ENCODE data around the gene SAMM50. TPM values are rescaled to one million over a fixed set of nuclear protein-coding genes. Genes with fewer than 3 reads are reported as not detected.
A peak's percentile ranks its signal among the peaks of the same experiment; 100 is the strongest.

Gene SAMM50
- total RNA-seq, 2 donors from 2014 or later = 40.7 to 49.5 TPM

- intact Hi-C loops (cut with DNase I) = loop anchor here (5.0 kb wide), 1 partner anchor 92 kb away; no protein-coding TSS in a partner anchor
- Histone ChIP-seq H3K9me3 (no peaks in the 10 kb centered on the region), H3K4me3 (no peak overlapping the region), H3K4me1 (no peaks in the 10 kb centered on the region), H3K36me3 (no peaks in the 10 kb centered on the region), H3K27me3 (no peaks in the 10 kb centered on the region), H3K9ac (ENCODE audit: low read depth in 2 of 2, low read length in 2 of 2) (no peak overlapping the region), H3K27ac (no peak overlapping the region)
- TF ChIP-seq CTCF (IDR thresholded peaks at IDR 0.05) = no peak
- DNase-seq = no peak
Measured at GRCh38 chr22:43990044-43990443, 34.8 kb downstream of the SAMM50 start.

GRCh38 chr22:43991316-43992020, 36.2 kb downstream of the SAMM50 start:
- no peak for TF ChIP-seq CTCF (IDR thresholded peaks at IDR 0.05)
- H3K27me3 ChIP-seq = no peaks in the 10 kb centered on the region
- intact Hi-C loops (cut with DNase I) = loop anchor here (1.0 to 5.0 kb wide), 2 partner anchors 91 to 635 kb away; no protein-coding TSS in a partner anchor
- no peak for DNase-seq
- H3K9me3 ChIP-seq = no peaks in the 10 kb centered on the region
- H3K36me3 ChIP-seq = no peaks in the 10 kb centered on the region
- H3K9ac ChIP-seq (ENCODE audit: low read depth in 2 of 2, low read length in 2 of 2) = no peak overlapping the region
- no peaks in the 10 kb centered on the region for H3K4me1 ChIP-seq
- no peak overlapping the region for H3K4me3 ChIP-seq
- no peak overlapping the region for H3K27ac ChIP-seq

- Histone ChIP-seq H3K36me3 (peaks cover 4% of the 10 kb centered on the region), H3K27ac (no peak overlapping the region), H3K27me3 (no peaks in the 10 kb centered on the region), H3K4me1 (no peaks in the 10 kb centered on the region), H3K9ac (ENCODE audit: low read depth in 2 of 2, low read length in 2 of 2) (no peak overlapping the region), H3K4me3 (no peak overlapping the region), H3K9me3 (no peaks in the 10 kb centered on the region)
- TF ChIP-seq CTCF (IDR thresholded peaks at IDR 0.05) = no peak
- intact Hi-C loops (cut with DNase I) = loop anchor here (1.0 to 5.0 kb wide), 2 partner anchors 90 to 634 kb away; no protein-coding TSS in a partner anchor
- DNase-seq = no peak
Measured at GRCh38 chr22:43992331-43992821, 37.1 kb downstream of the SAMM50 start.

DNA sequence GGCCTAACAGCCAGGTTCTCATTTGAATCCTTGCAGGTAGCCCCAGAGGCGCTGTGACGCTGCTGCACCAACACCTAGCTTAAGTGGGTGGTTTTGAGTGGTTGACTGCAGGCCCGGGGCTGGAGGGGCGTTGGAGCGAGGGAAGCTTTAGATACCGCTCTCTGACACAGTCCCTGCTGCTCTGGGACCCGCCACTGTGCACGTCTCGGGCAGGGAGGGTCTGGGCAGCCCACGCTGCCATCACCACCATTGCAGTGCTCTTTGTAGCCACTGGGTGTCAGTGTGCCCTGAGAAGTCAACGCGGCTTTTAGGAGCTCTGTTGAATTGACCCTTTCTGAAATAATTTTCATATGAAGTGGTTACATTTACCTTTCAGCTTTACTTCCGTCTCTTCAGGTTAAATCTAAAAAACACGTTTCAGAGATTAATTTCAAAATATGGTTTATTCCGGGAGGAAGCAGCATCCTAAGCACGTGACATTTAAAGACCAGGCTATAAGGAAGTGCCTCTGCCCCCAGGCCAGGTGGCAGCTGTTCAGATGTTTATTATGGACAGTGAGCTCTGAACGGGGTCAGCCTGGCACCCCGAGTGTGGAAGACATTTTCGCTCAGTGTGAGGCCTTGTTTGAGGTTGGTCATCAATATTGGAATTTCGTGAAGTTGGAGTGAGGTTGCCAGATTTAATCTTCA, 38.0 kb downstream of the SAMM50 start:
- Histone ChIP-seq H3K27me3 (no peaks in the 10 kb centered on the region), H3K9me3 (no peaks in the 10 kb centered on the region), H3K4me1 (no peaks in the 10 kb centered on the region), H3K4me3 (no peak overlapping the region), H3K36me3 (peaks cover 4% of the 10 kb centered on the region), H3K27ac (no peak overlapping the region), H3K9ac (ENCODE audit: low read depth in 2 of 2, low read length in 2 of 2) (no peak overlapping the region)
- DNase-seq = peak; percentile 40
- intact Hi-C loops (cut with DNase I) = loop anchor here (5.0 kb wide), 1 partner anchor 89 kb away; no protein-coding TSS in a partner anchor
- peak; percentile 95 for TF ChIP-seq CTCF (IDR thresholded peaks at IDR 0.05)

GRCh38 chr22:43994006-43994405, 38.8 kb downstream of the SAMM50 start:
- Histone ChIP-seq H3K9ac (ENCODE audit: low read depth in 2 of 2, low read length in 2 of 2) (no peak overlapping the region), H3K36me3 (peaks cover 4% of the 10 kb centered on the region), H3K27ac (no peak overlapping the region), H3K4me3 (no peak overlapping the region), H3K4me1 (no peaks in the 10 kb centered on the region), H3K9me3 (no peaks in the 10 kb centered on the region), H3K27me3 (no peaks in the 10 kb centered on the region)
- intact Hi-C loops (cut with DNase I) = loop anchor here (5.0 kb wide), 1 partner anchor 88 kb away; no protein-coding TSS in a partner anchor
- TF ChIP-seq CTCF (IDR thresholded peaks at IDR 0.05) = no peak
- DNase-seq = no peak
